Neural cell (in vitro differentiated cells): ENCODE data around the gene SKIC8. TPM values are rescaled to one million over a fixed set of nuclear protein-coding genes. Genes with fewer than 3 reads are reported as not detected.

Experiments used
- H2AFZ ChIP-seq: fragments of 200-600, 300-800 bp; sonication (generic), shearing (Covaris generic); 2 replicates; pipeline ENCODE4 v1.6.0; 2014; ENCODE audit warnings: low read depth, mild to moderate bottlenecking, antibody characterized with exemption, low read length, moderate library complexity
- H3F3A ChIP-seq: fragments of 200-600 bp; shearing (Covaris generic); 2 replicates; pipeline ENCODE4 v1.6.1; 2016; ENCODE audit warnings: mild to moderate bottlenecking, moderate library complexity, mixed read lengths, antibody characterized with exemption, low read length; ENCODE audit not compliant: insufficient read depth, poor library complexity, severe bottlenecking
- H3K27ac ChIP-seq: fragments of 200-600, 300-800 bp; sonication (generic), shearing (Covaris generic); 2 replicates; pipeline ENCODE4 v1.5.1; 2014; ENCODE audit warnings: mild to moderate bottlenecking, low read length, moderate library complexity
- H3K27me3 ChIP-seq: fragments of 300-800, 200-600 bp; sonication (generic), shearing (Covaris generic); 2 replicates; pipeline ENCODE4 v1.6.0; 2014; ENCODE audit warnings: mild to moderate bottlenecking, low read depth, low read length, moderate library complexity; ENCODE audit not compliant: insufficient read depth
- H3K36me3 ChIP-seq: fragments of 300-800, 200-600 bp; sonication (generic), shearing (Covaris generic); 2 replicates; pipeline ENCODE4 v1.5.1; 2014; ENCODE audit warnings: mild to moderate bottlenecking, antibody characterized with exemption, low read length, moderate library complexity; ENCODE audit not compliant: insufficient read depth
- H3K4me2 ChIP-seq: fragments of 300-800, 200-600 bp; sonication (generic), shearing (Covaris generic); 2 replicates; pipeline ENCODE4 v1.6.0; 2014; ENCODE audit warnings: mild to moderate bottlenecking, low read length
- H3K4me3 ChIP-seq: fragments of 300-800, 200-600 bp; sonication (generic), shearing (Covaris generic); 2 replicates; pipeline ENCODE4 v1.5.1; 2014; ENCODE audit warnings: mild to moderate bottlenecking, low read length, moderate library complexity
- H3K79me2 ChIP-seq: fragments of 200-600 bp; shearing (Covaris generic); replicated peaks from 2 replicates; pipeline ENCODE4 v1.6.0; 2014; ENCODE audit warnings: mild to moderate bottlenecking, low read length, moderate library complexity; ENCODE audit not compliant: insufficient read depth
- H3K9ac ChIP-seq: fragments of 300-800, 200-600 bp; sonication (generic), shearing (Covaris generic); 2 replicates; pipeline ENCODE4 v1.6.1; 2016; ENCODE audit warnings: mild to moderate bottlenecking, low read length, mixed read lengths
- H3K9me2 ChIP-seq: fragments of 200-600 bp; shearing (Covaris generic); 2 replicates; pipeline ENCODE4 v1.6.1; 2016; ENCODE audit warnings: mild to moderate bottlenecking, low read length, mixed read lengths; ENCODE audit not compliant: insufficient read depth
- H3K9me3 ChIP-seq: fragments of 200-600, 300-800 bp; sonication (generic), shearing (Covaris generic); 2 replicates; pipeline ENCODE4 v1.6.1; 2016; ENCODE audit warnings: mild to moderate bottlenecking, mixed run types, low read length, moderate library complexity, mixed read lengths
- H4K20me1 ChIP-seq: fragments of 200-600 bp; shearing (Covaris generic); 2 replicates; pipeline ENCODE4 v1.6.1; 2016; ENCODE audit warnings: mild to moderate bottlenecking, mixed run types; ENCODE audit not compliant: insufficient read depth
- EP300 ChIP-seq: fragments of 450-650 bp; conservative IDR thresholded peaks from 2 replicates; pipeline ENCODE4 v1.6.1; 2014; ENCODE audit warnings: antibody characterized with exemption, mild to moderate bottlenecking, moderate library complexity; ENCODE audit not compliant: poor library complexity, severe bottlenecking
- EZH2 ChIP-seq: fragments of 200-600, 300-800 bp; shearing (Covaris generic), sonication (generic); IDR thresholded peaks from 2 replicates; pipeline ENCODE4 v1.6.1; 2014; ENCODE audit warnings: antibody characterized with exemption, low read length, borderline replicate concordance, mild to moderate bottlenecking; ENCODE audit not compliant: insufficient read depth, poor library complexity, severe bottlenecking
- MXI1 ChIP-seq: fragments of 450-650 bp; conservative IDR thresholded peaks from 2 replicates; pipeline ENCODE4 v1.6.1; 2014; ENCODE audit warnings: antibody characterized with exemption, mild to moderate bottlenecking; ENCODE audit not compliant: poor library complexity, severe bottlenecking
- POLR2AphosphoS5 ChIP-seq: IDR thresholded peaks from 2 replicates; pipeline ENCODE4 v1.6.1; 2012
- RAD21 ChIP-seq: fragments of 450-650 bp; conservative IDR thresholded peaks from 2 replicates; pipeline ENCODE4 v1.6.1; 2014; ENCODE audit warnings: antibody characterized with exemption, mild to moderate bottlenecking, moderate library complexity
- SMC3 ChIP-seq: fragments of 450-650 bp; conservative IDR thresholded peaks from 2 replicates; pipeline ENCODE4 v1.6.1; 2014; ENCODE audit warnings: antibody characterized with exemption, mild to moderate bottlenecking, moderate library complexity; ENCODE audit not compliant: poor library complexity
- TAF1 ChIP-seq: IDR thresholded peaks from 2 replicates; pipeline ENCODE4 v1.6.1; 2012; ENCODE audit warnings: low read depth
- polyA plus RNA-seq: library from polyadenylated mRNA; depleted of rRNA; stranded (reverse); fragments of >200 nt; gene quantifications from 2 replicates; pipeline ENCODE4 v1.2.3, GENCODE V29; 2014
- TF ChIP-seq, protein P1 (sequence below): fragments of 450-650 bp; IDR thresholded peaks from 2 replicates; pipeline ENCODE4 v1.5.1; 2014; ENCODE audit warnings: antibody characterized with exemption, mild to moderate bottlenecking, moderate library complexity; ENCODE audit not compliant: poor library complexity, severe bottlenecking
- TF ChIP-seq, protein P2 (sequence below): IDR thresholded peaks from 2 replicates; pipeline ENCODE4 v1.6.1; 2012; ENCODE audit warnings: borderline replicate concordance

The SKIC8 gene
- polyA plus RNA-seq, 1 donor from 2014 or later = 170 TPM

DNA sequence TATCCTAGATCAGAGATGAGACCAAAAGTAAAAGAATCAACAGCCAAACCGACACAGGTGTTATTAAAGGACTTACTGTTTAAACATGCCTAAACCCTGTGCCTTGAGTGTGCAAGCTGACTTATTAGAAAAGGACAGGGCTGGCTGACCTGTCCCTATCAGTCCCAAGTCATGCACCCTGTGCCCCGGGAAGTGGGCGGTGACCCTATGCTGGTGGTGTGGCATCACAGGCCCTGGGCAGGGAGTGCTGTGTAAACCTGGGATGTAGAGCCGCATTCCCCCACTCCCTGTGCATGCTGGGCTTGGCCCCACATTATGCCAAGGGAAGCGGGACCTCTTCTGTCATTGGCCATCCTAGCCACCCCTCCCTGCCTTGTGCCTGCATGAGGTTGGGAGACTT lies 24.4 kb downstream of the SKIC8 start:
- H3K4me3 ChIP-seq = no peak overlapping the region

DNA sequence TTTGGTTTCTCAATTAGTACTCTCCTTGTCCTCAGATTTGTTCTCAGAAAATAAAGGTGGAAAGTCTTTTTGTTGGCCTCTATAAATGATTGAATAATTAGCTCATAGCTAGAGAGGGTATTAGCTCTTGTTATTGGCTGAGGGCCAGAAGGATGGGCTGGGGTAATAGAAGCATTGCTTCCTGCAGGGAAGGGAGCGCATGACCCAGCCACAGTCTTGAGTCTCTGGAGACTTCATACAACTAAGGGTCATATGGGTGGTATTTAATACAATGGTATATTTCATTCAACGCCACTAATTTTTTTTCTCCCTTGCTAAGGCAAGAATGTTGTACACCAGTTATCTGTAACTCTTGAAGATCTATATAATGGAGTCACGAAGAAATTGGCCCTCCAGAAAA lies 26.6 kb downstream of the SKIC8 start:
- TF ChIP-seq, protein P1, sequence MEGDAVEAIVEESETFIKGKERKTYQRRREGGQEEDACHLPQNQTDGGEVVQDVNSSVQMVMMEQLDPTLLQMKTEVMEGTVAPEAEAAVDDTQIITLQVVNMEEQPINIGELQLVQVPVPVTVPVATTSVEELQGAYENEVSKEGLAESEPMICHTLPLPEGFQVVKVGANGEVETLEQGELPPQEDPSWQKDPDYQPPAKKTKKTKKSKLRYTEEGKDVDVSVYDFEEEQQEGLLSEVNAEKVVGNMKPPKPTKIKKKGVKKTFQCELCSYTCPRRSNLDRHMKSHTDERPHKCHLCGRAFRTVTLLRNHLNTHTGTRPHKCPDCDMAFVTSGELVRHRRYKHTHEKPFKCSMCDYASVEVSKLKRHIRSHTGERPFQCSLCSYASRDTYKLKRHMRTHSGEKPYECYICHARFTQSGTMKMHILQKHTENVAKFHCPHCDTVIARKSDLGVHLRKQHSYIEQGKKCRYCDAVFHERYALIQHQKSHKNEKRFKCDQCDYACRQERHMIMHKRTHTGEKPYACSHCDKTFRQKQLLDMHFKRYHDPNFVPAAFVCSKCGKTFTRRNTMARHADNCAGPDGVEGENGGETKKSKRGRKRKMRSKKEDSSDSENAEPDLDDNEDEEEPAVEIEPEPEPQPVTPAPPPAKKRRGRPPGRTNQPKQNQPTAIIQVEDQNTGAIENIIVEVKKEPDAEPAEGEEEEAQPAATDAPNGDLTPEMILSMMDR = no peak
- TF ChIP-seq MXI1 = no peak
- no peak for TF ChIP-seq POLR2AphosphoS5
- no peak for TF ChIP-seq EZH2
- no peak for TF ChIP-seq SMC3
- TF ChIP-seq RAD21 = no peak
- TF ChIP-seq EP300 = no peak
- no peak for TF ChIP-seq TAF1
- TF ChIP-seq, protein P2, sequence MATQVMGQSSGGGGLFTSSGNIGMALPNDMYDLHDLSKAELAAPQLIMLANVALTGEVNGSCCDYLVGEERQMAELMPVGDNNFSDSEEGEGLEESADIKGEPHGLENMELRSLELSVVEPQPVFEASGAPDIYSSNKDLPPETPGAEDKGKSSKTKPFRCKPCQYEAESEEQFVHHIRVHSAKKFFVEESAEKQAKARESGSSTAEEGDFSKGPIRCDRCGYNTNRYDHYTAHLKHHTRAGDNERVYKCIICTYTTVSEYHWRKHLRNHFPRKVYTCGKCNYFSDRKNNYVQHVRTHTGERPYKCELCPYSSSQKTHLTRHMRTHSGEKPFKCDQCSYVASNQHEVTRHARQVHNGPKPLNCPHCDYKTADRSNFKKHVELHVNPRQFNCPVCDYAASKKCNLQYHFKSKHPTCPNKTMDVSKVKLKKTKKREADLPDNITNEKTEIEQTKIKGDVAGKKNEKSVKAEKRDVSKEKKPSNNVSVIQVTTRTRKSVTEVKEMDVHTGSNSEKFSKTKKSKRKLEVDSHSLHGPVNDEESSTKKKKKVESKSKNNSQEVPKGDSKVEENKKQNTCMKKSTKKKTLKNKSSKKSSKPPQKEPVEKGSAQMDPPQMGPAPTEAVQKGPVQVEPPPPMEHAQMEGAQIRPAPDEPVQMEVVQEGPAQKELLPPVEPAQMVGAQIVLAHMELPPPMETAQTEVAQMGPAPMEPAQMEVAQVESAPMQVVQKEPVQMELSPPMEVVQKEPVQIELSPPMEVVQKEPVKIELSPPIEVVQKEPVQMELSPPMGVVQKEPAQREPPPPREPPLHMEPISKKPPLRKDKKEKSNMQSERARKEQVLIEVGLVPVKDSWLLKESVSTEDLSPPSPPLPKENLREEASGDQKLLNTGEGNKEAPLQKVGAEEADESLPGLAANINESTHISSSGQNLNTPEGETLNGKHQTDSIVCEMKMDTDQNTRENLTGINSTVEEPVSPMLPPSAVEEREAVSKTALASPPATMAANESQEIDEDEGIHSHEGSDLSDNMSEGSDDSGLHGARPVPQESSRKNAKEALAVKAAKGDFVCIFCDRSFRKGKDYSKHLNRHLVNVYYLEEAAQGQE = no peak
- H3K4me2 ChIP-seq = no peak overlapping the region
- H3K9ac ChIP-seq = no peak overlapping the region
- H3K9me2 ChIP-seq = no peaks in the 10 kb centered on the region
- no peak overlapping the region for H3K27ac ChIP-seq
- no peak overlapping the region for H3K4me3 ChIP-seq
- no peaks in the 10 kb centered on the region for H3K79me2 ChIP-seq
- H3K27me3 ChIP-seq = no peaks in the 10 kb centered on the region
- H2AFZ ChIP-seq = no peak overlapping the region
- no peaks in the 10 kb centered on the region for H3K9me3 ChIP-seq
- H3F3A ChIP-seq = no peaks in the 10 kb centered on the region
- H4K20me1 ChIP-seq = no peaks in the 10 kb centered on the region
- no peaks in the 10 kb centered on the region for H3K36me3 ChIP-seq

More for the DNA sequence above, 24.4 kb downstream of the SKIC8 start:
- no peak overlapping the region for H3K4me2 ChIP-seq
- no peak overlapping the region for H3K9ac ChIP-seq
- no peak overlapping the region for H3K27ac ChIP-seq
- no peaks in the 10 kb centered on the region for H3K36me3 ChIP-seq
- TF ChIP-seq, protein P2 = no peak
- no peak for TF ChIP-seq RAD21
- TF ChIP-seq MXI1 = no peak
- TF ChIP-seq POLR2AphosphoS5 = no peak
- TF ChIP-seq, protein P1 = no peak
- no peak for TF ChIP-seq EP300
- H3F3A ChIP-seq = no peaks in the 10 kb centered on the region
- no peak overlapping the region for H2AFZ ChIP-seq
- no peaks in the 10 kb centered on the region for H3K27me3 ChIP-seq
- no peaks in the 10 kb centered on the region for H3K9me2 ChIP-seq
- H3K79me2 ChIP-seq = no peaks in the 10 kb centered on the region
- H3K9me3 ChIP-seq = no peaks in the 10 kb centered on the region
- H4K20me1 ChIP-seq = no peaks in the 10 kb centered on the region
